ENCODE measurements around the gene KCNMA1.

Gene KCNMA1

DNA sequence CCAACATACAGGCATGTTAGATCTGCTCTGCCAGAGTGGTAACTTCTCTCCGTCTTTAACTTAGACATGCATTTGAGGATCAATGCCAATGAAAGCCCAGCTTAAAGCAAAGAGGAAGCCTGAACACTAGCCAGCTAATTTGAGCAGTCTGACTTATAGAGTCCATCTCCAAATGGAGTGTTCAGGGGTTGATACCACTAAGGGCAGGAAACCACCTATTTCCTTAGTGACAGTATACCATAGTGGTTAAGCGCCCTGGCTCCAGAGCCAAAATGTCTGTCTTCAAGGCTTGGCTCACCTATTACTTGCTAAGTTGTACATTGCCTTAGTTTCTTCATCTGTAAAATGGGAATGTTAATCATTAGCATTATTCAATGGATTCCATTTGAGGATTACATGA lies 678.5 kb downstream of the KCNMA1 start:
- no peaks in the 10 kb centered on the region for H3K4me1 ChIP-seq (ENCODE audit: control insufficient read depth, insufficient read depth, low read length)
- no peak overlapping the region for H3K27ac ChIP-seq (ENCODE audit: low read length)
- WGBS (ENCODE audit: insufficient coverage, insufficient read length), result no CpG with 5 or more reads among the region's 2 CpGs

GRCh38 chr10:76954838-76955237 lies 682.8 kb downstream of the KCNMA1 start:
- Histone ChIP-seq H3K4me1 (ENCODE audit: control insufficient read depth, insufficient read depth, low read length) (no peaks in the 10 kb centered on the region), H3K27ac (ENCODE audit: low read length) (no peak overlapping the region), H3K36me3 (ENCODE audit: control insufficient read depth, insufficient read depth, low read length) (no peaks in the 10 kb centered on the region), H3K4me3 (ENCODE audit: low read length) (no peak overlapping the region), H3K27me3 (ENCODE audit: control insufficient read depth, insufficient read depth, low read length) (no peaks in the 10 kb centered on the region), H3K9me3 (ENCODE audit: control insufficient read depth, insufficient read depth, low read length) (no peaks in the 10 kb centered on the region)
- no peak for DNase-seq (ENCODE audit: low read depth, low spot score)
- WGBS (ENCODE audit: insufficient coverage, insufficient read length), result no CpG with 5 or more reads among the region's 3 CpGs

More for the DNA sequence above, 678.5 kb downstream of the KCNMA1 start:
- DNase-seq (ENCODE audit: low read depth, low spot score), result no peak
- no peaks in the 10 kb centered on the region for H3K36me3 ChIP-seq (ENCODE audit: control insufficient read depth, insufficient read depth, low read length)
- H3K27me3 ChIP-seq (ENCODE audit: control insufficient read depth, insufficient read depth, low read length), result no peaks in the 10 kb centered on the region
- no peak overlapping the region for H3K4me3 ChIP-seq (ENCODE audit: low read length)
- H3K9me3 ChIP-seq (ENCODE audit: control insufficient read depth, insufficient read depth, low read length), result no peaks in the 10 kb centered on the region

- H3K9me3 ChIP-seq (ENCODE audit: control insufficient read depth, insufficient read depth, low read length), result no peaks in the 10 kb centered on the region
- no peak overlapping the region for H3K27ac ChIP-seq (ENCODE audit: low read length)
- no peaks in the 10 kb centered on the region for H3K36me3 ChIP-seq (ENCODE audit: control insufficient read depth, insufficient read depth, low read length)
- no CpG with 5 or more reads among the region's 1 CpG for WGBS (ENCODE audit: insufficient coverage, insufficient read length)
- no peak for DNase-seq (ENCODE audit: low read depth, low spot score)
- H3K4me3 ChIP-seq (ENCODE audit: low read length), result no peak overlapping the region
- H3K27me3 ChIP-seq (ENCODE audit: control insufficient read depth, insufficient read depth, low read length), result no peaks in the 10 kb centered on the region
- no peaks in the 10 kb centered on the region for H3K4me1 ChIP-seq (ENCODE audit: control insufficient read depth, insufficient read depth, low read length)
These were observed 687.3 kb downstream of the KCNMA1 start for GRCh38 chr10:76950354-76950753.

DNA sequence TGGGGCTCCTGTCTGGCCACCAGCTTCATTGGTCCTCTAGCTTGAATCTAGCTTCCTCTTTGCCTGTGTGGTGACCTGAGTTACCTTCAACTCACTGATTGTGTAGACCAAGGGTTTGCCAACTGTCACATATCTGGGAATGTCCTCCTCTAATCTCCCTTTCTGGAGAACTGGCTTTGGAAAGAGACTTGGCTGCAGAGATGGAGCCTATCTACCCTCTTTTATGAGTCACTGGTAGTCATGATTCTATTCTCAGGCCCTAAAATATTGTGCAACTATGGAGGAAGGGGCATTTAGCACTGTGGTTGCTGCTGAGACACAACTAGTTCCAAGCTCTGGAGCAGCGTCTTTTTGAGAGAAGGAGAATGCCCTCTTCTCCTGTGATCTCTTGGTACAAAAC lies 691.3 kb downstream of the KCNMA1 start:
- no peaks in the 10 kb centered on the region for H3K36me3 ChIP-seq (ENCODE audit: control insufficient read depth, insufficient read depth, low read length)
- H3K9me3 ChIP-seq (ENCODE audit: control insufficient read depth, insufficient read depth, low read length), result no peaks in the 10 kb centered on the region
- peaks cover 2% of the 10 kb centered on the region; the same call in 1 of the 2 replicates for H3K4me1 ChIP-seq (ENCODE audit: control insufficient read depth, insufficient read depth, low read length)
- H3K4me3 ChIP-seq (ENCODE audit: low read length), result no peak overlapping the region
- no peak for DNase-seq (ENCODE audit: low read depth, low spot score)
- no peak overlapping the region for H3K27ac ChIP-seq (ENCODE audit: low read length)
- H3K27me3 ChIP-seq (ENCODE audit: control insufficient read depth, insufficient read depth, low read length), result no peaks in the 10 kb centered on the region
- no CpG with 5 or more reads among the region's 1 CpG for WGBS (ENCODE audit: insufficient coverage, insufficient read length)

DNA sequence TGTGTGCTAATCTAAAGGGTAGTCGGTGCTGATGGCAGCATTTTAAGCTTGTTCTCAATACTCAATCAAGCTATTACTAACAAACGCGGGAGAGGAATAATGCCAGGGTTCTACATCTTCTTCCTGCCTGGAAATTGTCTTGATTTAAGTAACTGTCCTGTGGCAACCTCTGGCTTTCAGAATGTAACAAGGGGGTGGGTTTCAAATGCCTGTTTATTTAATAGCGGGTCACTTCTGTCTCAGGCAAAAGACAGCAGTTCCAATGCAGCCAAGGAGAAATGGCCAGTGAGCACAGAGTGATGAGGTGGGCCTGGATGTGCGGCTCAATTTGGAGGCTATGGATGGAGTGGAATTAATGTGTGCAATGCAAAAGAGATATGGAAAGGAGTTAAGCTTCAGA lies 692.4 kb downstream of the KCNMA1 start:
- no peak overlapping the region for H3K27ac ChIP-seq (ENCODE audit: low read length)
- WGBS (ENCODE audit: insufficient coverage, insufficient read length), result no CpG with 5 or more reads among the region's 5 CpGs
- no peak for DNase-seq (ENCODE audit: low read depth, low spot score)
- no peak overlapping the region for H3K4me3 ChIP-seq (ENCODE audit: low read length)
- no peaks in the 10 kb centered on the region for H3K36me3 ChIP-seq (ENCODE audit: control insufficient read depth, insufficient read depth, low read length)
- H3K9me3 ChIP-seq (ENCODE audit: control insufficient read depth, insufficient read depth, low read length), result no peaks in the 10 kb centered on the region
- H3K4me1 ChIP-seq (ENCODE audit: control insufficient read depth, insufficient read depth, low read length), result peaks cover 2% of the 10 kb centered on the region; the same call in 1 of the 2 replicates
- no peaks in the 10 kb centered on the region for H3K27me3 ChIP-seq (ENCODE audit: control insufficient read depth, insufficient read depth, low read length)

GRCh38 chr10:76944640-76945039 lies 693.0 kb downstream of the KCNMA1 start:
- H3K36me3 ChIP-seq (ENCODE audit: control insufficient read depth, insufficient read depth, low read length), result no peaks in the 10 kb centered on the region
- H3K4me1 ChIP-seq (ENCODE audit: control insufficient read depth, insufficient read depth, low read length), result peaks cover 2% of the 10 kb centered on the region; the same call in 1 of the 2 replicates
- H3K27me3 ChIP-seq (ENCODE audit: control insufficient read depth, insufficient read depth, low read length), result no peaks in the 10 kb centered on the region
- DNase-seq (ENCODE audit: low read depth, low spot score), result no peak
- no peak overlapping the region for H3K4me3 ChIP-seq (ENCODE audit: low read length)
- WGBS (ENCODE audit: insufficient coverage, insufficient read length), result no CpG with 5 or more reads among the region's 7 CpGs
- H3K27ac ChIP-seq (ENCODE audit: low read length), result no peak overlapping the region
- H3K9me3 ChIP-seq (ENCODE audit: control insufficient read depth, insufficient read depth, low read length), result no peaks in the 10 kb centered on the region

GRCh38 chr10:76942628-76943416 lies 694.8 kb downstream of the KCNMA1 start:
- Histone ChIP-seq H3K27ac (ENCODE audit: low read length) (no peak overlapping the region), H3K27me3 (ENCODE audit: control insufficient read depth, insufficient read depth, low read length) (no peaks in the 10 kb centered on the region), H3K4me3 (ENCODE audit: low read length) (no peak overlapping the region), H3K36me3 (ENCODE audit: control insufficient read depth, insufficient read depth, low read length) (no peaks in the 10 kb centered on the region), H3K9me3 (ENCODE audit: control insufficient read depth, insufficient read depth, low read length) (no peaks in the 10 kb centered on the region), H3K4me1 (ENCODE audit: control insufficient read depth, insufficient read depth, low read length) (peaks cover 2% of the 10 kb centered on the region; the same call in 1 of the 2 replicates)
- DNase-seq (ENCODE audit: low read depth, low spot score), result no peak
- no CpG with 5 or more reads among the region's 8 CpGs for WGBS (ENCODE audit: insufficient coverage, insufficient read length)

DNA sequence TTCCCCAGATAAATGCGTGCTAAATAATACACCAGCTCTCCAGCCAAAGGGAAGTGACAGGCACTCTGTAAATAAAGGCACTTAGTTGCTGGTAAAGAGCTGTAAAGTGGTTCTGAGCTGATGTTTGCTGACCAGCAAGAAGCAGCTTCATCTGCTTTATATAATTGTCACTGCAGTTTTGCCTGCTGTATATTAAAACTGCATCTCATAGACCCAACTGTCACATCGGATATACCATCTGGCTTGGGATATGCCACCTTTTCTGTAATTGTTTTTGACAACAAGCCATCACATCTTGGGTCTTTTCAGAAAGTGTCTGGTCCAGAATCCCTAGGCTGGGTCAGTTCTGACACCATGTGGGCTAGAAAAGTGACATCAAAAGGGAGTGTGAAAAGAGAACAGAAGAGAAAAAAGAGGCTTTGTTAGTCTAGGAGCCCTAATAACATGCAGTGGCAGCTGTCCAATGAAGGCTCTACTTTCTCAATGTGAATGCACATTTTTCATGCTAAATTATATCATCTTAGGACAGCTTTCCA lies 697.6 kb downstream of the KCNMA1 start:
- DNase-seq (ENCODE audit: low read depth, low spot score), result no peak
- no peaks in the 10 kb centered on the region for H3K36me3 ChIP-seq (ENCODE audit: control insufficient read depth, insufficient read depth, low read length)
- H3K4me1 ChIP-seq (ENCODE audit: control insufficient read depth, insufficient read depth, low read length), result peaks cover 2% of the 10 kb centered on the region; the same call in 1 of the 2 replicates
- H3K27ac ChIP-seq (ENCODE audit: low read length), result no peak overlapping the region
- no peaks in the 10 kb centered on the region for H3K9me3 ChIP-seq (ENCODE audit: control insufficient read depth, insufficient read depth, low read length)
- no peaks in the 10 kb centered on the region for H3K27me3 ChIP-seq (ENCODE audit: control insufficient read depth, insufficient read depth, low read length)
- no CpG with 5 or more reads among the region's 2 CpGs for WGBS (ENCODE audit: insufficient coverage, insufficient read length)
- H3K4me3 ChIP-seq (ENCODE audit: low read length), result no peak overlapping the region

GRCh38 chr10:76937181-76937600 lies 700.4 kb downstream of the KCNMA1 start:
- Histone ChIP-seq H3K4me3 (ENCODE audit: low read length) (no peak overlapping the region), H3K4me1 (ENCODE audit: control insufficient read depth, insufficient read depth, low read length) (no peaks in the 10 kb centered on the region), H3K27ac (ENCODE audit: low read length) (no peak overlapping the region), H3K9me3 (ENCODE audit: control insufficient read depth, insufficient read depth, low read length) (no peaks in the 10 kb centered on the region), H3K36me3 (ENCODE audit: control insufficient read depth, insufficient read depth, low read length) (no peaks in the 10 kb centered on the region), H3K27me3 (ENCODE audit: control insufficient read depth, insufficient read depth, low read length) (no peaks in the 10 kb centered on the region)
- no peak for DNase-seq (ENCODE audit: low read depth, low spot score)
- WGBS (ENCODE audit: insufficient coverage, insufficient read length), result no CpG with 5 or more reads among the region's 2 CpGs

DNA sequence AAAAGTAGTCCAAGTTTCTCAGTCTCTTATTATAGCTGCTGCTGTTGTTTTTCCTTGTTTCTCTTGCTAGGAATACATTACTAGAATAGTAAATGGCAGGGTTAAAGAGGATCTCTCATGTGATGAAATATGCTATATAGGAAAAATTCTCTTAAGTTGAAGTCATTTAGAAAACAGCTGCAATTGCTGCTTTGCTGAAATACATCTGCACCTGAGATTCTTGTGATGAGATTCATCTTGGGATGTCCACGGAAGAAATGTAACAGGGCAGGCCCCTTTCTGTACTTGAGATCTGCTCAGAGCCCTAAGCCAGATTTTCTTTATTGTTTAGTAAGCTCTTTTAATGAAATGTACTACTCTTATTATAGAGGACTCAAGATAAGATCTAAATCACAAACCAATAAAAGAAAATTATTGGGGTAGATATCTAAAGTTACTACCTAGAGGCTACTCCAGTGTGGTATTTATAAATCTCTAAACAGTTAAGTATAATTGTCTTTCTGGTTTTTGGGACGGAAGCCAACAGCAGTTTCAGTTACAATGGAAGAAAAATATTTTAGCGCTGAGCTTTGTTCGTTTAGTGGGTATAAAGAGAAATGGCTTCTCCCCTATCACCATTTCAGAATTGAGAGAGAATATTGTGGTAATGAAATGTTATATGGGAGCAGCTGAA lies 701.5 kb downstream of the KCNMA1 start:
- Histone ChIP-seq H3K9me3 (ENCODE audit: control insufficient read depth, insufficient read depth, low read length) (no peaks in the 10 kb centered on the region), H3K4me1 (ENCODE audit: control insufficient read depth, insufficient read depth, low read length) (no peaks in the 10 kb centered on the region), H3K36me3 (ENCODE audit: control insufficient read depth, insufficient read depth, low read length) (no peaks in the 10 kb centered on the region), H3K27ac (ENCODE audit: low read length) (no peak overlapping the region), H3K4me3 (ENCODE audit: low read length) (no peak overlapping the region), H3K27me3 (ENCODE audit: control insufficient read depth, insufficient read depth, low read length) (no peaks in the 10 kb centered on the region)
- no peak for DNase-seq (ENCODE audit: low read depth, low spot score)
- WGBS (ENCODE audit: insufficient coverage, insufficient read length), result no CpG with 5 or more reads among the region's 4 CpGs

Measured in iPS DF 6.9 (cell line).